ENCODE data around the gene RPL19. TPM values are rescaled to one million over a fixed set of nuclear protein-coding genes. Genes with fewer than 3 reads are reported as not detected.

Gene RPL19
- total RNA-seq, 1 donor, result 2,108 TPM

DNA sequence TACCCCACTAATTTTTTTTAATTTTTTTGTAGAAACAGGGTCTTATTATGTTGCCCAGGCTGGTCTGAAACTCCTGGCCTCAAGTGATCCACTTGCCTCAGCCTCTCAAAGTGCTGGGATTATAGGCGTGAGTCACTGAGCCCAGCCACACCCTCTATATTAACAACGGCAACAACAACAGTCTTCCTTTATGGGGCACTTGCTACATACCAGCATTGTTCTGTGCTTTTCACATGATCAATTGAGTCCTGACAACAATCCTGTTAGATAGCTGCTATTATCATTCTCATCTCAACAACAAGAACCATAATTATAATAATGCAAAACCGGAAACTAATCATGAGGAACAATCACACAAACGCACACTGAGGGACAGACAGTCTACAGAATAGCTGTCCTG lies 21.5 kb upstream of the RPL19 start:
- peak; percentile 56 for DNase-seq (ENCODE audit: low read depth)
- TF ChIP-seq, protein P1, sequence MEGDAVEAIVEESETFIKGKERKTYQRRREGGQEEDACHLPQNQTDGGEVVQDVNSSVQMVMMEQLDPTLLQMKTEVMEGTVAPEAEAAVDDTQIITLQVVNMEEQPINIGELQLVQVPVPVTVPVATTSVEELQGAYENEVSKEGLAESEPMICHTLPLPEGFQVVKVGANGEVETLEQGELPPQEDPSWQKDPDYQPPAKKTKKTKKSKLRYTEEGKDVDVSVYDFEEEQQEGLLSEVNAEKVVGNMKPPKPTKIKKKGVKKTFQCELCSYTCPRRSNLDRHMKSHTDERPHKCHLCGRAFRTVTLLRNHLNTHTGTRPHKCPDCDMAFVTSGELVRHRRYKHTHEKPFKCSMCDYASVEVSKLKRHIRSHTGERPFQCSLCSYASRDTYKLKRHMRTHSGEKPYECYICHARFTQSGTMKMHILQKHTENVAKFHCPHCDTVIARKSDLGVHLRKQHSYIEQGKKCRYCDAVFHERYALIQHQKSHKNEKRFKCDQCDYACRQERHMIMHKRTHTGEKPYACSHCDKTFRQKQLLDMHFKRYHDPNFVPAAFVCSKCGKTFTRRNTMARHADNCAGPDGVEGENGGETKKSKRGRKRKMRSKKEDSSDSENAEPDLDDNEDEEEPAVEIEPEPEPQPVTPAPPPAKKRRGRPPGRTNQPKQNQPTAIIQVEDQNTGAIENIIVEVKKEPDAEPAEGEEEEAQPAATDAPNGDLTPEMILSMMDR (IDR thresholded peaks at IDR 0.05; ENCODE audit: insufficient read depth, low read length), result no peak
- no peak overlapping the region for H3K4me3 ChIP-seq (ENCODE audit: low read depth, low read length)

DNA sequence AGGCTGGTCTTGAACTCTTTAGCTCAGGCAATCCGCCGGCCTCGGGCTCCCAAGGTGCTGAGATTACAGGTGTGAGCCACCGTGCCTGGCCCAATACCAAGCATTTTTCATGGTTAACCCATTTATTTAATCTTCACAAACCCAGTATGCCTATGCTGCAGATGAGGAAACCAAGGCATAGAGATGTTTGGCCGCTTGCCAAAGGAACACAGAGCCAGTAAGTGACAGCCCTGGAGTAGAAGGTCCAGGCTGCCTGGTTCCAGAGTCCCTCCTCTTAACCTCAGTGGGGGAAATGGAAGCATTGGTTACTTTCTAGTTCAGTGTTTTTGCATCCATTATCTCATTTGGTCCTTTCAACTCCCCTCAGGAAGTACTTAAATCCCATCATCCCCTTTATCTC lies 18.8 kb upstream of the RPL19 start:
- H3K4me3 ChIP-seq (ENCODE audit: low read depth, low read length), result no peak overlapping the region
- DNase-seq (ENCODE audit: low read depth), result no peak
- TF ChIP-seq, protein P1 (IDR thresholded peaks at IDR 0.05; ENCODE audit: insufficient read depth, low read length), result no peak

DNA sequence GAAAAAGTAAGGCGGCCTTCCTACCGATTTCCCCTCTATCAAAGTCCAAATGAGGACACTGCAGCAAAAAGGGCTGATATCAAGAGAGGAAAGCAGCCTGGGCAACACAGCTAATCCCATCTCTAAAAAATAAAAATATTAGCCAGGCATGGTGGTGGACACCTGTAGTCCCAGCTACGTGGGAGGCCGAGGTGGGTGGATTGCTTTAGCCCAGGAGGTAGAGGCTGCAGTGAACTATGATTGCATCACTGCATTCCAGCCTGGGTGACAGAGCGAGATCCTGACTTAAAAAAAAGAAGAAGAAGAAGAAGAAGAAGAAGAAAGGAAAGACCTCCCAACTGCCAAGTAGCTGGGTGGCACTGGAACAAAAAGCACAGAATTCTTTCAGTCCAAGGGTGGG lies 17.0 kb upstream of the RPL19 start:
- no peak for DNase-seq (ENCODE audit: low read depth)
- no peak overlapping the region for H3K4me3 ChIP-seq (ENCODE audit: low read depth, low read length)
- TF ChIP-seq, protein P1 (IDR thresholded peaks at IDR 0.05; ENCODE audit: insufficient read depth, low read length), result no peak

DNA sequence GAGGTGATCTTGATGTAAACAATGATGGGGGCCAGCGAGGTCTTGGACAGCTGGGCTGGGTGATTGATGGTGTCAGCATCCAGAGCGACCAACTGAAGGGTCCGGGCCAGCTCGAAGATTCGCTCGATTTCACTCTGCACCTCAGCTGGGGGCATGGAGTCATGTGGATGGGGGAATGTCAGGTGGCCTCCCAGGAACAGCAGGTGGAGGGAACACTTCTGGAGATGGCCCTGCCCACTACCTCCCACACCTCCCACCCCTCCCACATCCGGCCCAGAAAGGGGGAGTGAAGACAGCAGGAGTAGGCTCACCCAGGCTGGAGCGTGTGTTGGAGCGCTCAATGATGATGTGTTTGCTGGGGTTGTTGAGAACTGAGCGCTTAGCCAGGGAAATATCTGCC lies 16.4 kb upstream of the RPL19 start:
- TF ChIP-seq, protein P1 (IDR thresholded peaks at IDR 0.05; ENCODE audit: insufficient read depth, low read length), result no peak
- DNase-seq (ENCODE audit: low read depth), result no peak
- no peak overlapping the region for H3K4me3 ChIP-seq (ENCODE audit: low read depth, low read length)

DNA sequence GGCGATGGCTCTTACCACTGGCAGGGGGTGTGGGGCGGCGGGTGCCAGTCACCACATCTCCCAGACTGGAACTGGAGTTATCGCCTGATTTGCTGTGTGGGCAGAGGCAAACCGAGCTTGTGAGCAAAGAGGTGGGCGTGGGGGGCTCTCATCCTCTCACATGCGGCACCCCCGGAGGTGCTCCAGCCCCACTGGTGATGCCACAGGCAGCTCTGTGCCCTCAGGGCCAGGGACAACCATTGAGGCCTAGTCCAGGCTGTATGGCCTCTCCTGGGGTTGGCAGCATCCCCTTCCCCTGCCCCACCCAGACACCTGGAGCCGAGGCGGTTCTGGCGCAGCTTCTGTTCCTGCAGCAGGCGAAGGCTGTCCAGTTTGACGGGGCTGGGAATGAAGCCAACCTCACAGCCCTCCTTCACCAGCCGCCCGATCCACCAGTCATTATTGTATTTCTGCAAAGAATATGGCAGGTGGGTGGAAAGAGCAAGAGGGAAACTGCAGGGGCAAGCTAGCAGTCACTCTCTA lies 13.5 kb upstream of the RPL19 start:
- TF ChIP-seq, protein P1 (IDR thresholded peaks at IDR 0.05; ENCODE audit: insufficient read depth, low read length), result no peak
- DNase-seq (ENCODE audit: low read depth), result no peak

DNA sequence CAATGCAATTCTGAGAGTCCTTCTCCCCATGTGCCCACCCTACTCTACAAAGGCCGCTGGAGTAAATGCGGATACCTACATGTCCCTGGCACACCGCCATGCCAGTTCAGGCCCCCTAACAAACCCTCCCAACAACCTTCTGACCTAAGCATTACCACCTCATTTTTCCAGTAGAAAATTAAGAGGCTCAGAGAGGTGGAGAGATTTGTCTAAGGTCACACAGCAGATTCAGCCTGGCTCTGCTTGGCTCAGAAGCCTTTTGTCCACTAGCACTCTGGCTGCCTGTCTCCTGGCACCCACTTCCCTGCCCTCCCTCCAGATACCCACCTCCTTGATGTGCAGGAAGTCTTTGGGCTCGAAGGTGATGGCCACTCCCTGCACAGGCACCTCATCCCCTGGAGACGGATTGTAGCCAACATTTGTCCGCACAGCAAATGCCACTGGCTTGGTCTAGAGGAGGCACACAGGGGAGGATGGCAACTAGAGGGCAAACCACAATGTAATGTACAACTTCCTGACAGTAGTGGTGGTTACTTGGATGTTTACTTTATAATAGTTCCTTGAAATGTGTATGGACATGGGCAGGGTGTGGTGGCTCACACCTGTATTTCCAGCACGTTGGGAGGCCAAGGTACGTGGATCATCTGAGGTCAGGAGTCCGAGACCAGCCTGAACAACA lies 12.8 kb upstream of the RPL19 start:
- H3K4me3 ChIP-seq (ENCODE audit: low read depth, low read length), result no peak overlapping the region
- TF ChIP-seq, protein P1 (IDR thresholded peaks at IDR 0.05; ENCODE audit: insufficient read depth, low read length), result no peak
- no peak for DNase-seq (ENCODE audit: low read depth)

More for the DNA sequence above, 13.5 kb upstream of the RPL19 start:
- no peak overlapping the region for H3K4me3 ChIP-seq (ENCODE audit: low read depth, low read length)
